Neural progenitor cell (in vitro differentiated cells): ENCODE data around the gene ATP8B3.

Experiments used
- EZH2 ChIP-seq: fragments of 200-600 bp; sonication (generic); IDR thresholded peaks from 2 replicates; pipeline ENCODE4 v1.6.1; 2017; ENCODE audit warnings: antibody characterized with exemption, mild to moderate bottlenecking, moderate library complexity
- TF ChIP-seq, protein P1 (sequence below): fragments of 200-600 bp; sonication (generic); IDR thresholded peaks from 2 replicates; pipeline ENCODE4 v1.5.1; 2017; ENCODE audit warnings: antibody characterized with exemption, mild to moderate bottlenecking

- TF ChIP-seq, protein P1, sequence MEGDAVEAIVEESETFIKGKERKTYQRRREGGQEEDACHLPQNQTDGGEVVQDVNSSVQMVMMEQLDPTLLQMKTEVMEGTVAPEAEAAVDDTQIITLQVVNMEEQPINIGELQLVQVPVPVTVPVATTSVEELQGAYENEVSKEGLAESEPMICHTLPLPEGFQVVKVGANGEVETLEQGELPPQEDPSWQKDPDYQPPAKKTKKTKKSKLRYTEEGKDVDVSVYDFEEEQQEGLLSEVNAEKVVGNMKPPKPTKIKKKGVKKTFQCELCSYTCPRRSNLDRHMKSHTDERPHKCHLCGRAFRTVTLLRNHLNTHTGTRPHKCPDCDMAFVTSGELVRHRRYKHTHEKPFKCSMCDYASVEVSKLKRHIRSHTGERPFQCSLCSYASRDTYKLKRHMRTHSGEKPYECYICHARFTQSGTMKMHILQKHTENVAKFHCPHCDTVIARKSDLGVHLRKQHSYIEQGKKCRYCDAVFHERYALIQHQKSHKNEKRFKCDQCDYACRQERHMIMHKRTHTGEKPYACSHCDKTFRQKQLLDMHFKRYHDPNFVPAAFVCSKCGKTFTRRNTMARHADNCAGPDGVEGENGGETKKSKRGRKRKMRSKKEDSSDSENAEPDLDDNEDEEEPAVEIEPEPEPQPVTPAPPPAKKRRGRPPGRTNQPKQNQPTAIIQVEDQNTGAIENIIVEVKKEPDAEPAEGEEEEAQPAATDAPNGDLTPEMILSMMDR, result no peak
- no peak for TF ChIP-seq EZH2
Measured at GRCh38 chr19:1787116-1787515, 25.0 kb downstream of the ATP8B3 start.
